Measurements from ENCODE around the gene NCOR2.

The NCOR2 gene

DNA sequence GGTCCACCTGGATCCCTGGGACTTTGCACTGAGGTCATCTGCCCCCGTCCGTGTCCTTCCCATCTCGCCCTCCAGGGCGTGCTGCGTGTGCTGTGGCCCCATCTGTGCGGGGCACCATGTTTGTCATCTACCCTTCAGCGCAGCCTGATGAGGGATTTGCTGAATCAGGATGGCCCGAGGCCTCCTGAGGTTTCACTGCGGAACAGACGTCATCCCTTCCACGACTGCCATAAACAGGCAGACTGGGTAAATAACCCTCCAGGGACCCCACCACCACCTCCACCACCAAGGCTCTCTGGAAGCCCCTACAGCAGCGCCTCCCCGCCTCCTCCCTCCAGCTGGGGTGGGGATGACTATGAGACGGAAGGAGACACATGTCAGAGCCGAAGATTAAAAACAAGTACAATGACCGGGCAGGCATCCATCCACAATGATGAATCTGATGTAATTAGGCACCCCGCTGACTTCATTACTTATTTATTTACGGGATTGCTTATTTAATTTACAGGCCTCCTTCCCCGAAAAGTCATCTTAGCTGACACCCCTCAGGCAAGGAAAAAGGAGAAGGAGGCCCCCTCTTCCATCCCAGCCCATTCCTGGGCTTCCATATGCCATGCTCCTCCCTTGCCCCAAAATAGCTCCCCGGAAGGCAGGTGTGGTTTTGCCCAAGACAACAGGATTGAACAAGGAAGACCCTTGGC is 39.4 kb downstream of the NCOR2 start:
- Mint-ChIP-seq H3K36me3 (ENCODE audit: low read depth) (peaks cover 34% of the 10 kb centered on the region), H3K27me3 (no peaks in the 10 kb centered on the region), H3K27ac (no peak overlapping the region), H3K4me1 (ENCODE audit: low read depth) (peaks cover 25% of the 10 kb centered on the region), H3K9me3 (no peaks in the 10 kb centered on the region), H3K4me3 (no peak overlapping the region)
- no peak for DNase-seq

DNA sequence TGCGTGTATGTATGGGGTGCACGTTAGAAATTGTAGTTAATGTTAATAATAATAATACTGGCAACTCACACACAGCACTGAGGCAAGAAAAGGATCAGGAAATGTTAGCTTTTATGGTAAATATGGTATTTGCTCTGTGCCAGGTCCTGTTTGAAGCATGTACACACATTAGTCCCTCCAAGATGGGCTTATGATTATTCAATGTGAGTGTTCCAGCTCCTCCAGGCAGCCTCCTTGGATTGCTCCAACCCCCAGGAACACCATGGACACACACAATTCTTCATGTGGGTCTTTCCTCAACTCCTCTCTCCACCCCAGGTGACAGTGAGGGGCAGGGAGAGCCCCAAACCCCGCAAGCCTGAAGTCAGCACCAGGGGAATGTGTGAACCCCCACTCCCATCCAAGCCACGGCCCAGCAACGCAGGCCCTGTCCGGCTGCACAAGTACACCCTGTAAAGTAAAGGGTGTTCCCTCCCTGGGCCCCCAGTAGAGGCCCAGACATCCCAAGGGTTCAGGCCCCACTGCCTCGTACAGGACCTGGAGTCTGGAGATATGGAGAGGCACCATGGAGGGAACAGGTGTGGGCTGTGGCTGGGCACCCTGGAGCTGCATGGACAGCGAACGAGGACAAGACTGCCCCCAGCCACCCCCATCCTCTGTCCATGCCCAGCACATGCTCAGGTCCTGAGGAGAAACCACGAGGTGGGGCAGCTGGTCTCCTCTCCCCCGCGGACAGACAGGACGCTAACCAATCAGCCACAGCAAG is 41.3 kb downstream of the NCOR2 start:
- no peaks in the 10 kb centered on the region for H3K9me3 Mint-ChIP-seq
- H3K27ac Mint-ChIP-seq = no peak overlapping the region
- peaks cover 41% of the 10 kb centered on the region for H3K36me3 Mint-ChIP-seq (ENCODE audit: low read depth)
- DNase-seq = no peak
- no peaks in the 10 kb centered on the region for H3K27me3 Mint-ChIP-seq
- no peak overlapping the region for H3K4me3 Mint-ChIP-seq
- peaks cover 39% of the 10 kb centered on the region for H3K4me1 Mint-ChIP-seq (ENCODE audit: low read depth)

DNA sequence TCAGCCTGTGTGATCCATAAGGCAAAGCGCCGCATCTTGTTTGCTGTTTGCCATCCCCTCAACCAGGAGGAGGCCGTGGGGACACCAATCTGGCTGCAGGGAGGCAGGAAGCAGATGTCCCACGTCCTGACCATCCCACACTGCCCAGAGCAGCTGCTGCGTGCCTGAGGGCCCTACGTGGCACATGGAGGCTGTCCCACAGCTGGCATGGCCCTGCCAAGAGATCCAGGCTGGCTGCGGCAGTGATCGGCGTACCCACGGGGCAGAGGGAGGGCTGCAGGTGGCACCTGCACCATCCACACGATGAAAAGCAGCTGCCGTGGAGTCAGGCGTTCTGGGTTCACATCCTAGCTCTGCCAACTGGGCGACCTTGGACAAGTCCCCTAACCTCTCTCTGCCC is 42.0 kb downstream of the NCOR2 start:
- Mint-ChIP-seq H3K4me1 (ENCODE audit: low read depth) (peaks cover 43% of the 10 kb centered on the region), H3K9me3 (no peaks in the 10 kb centered on the region), H3K36me3 (ENCODE audit: low read depth) (peaks cover 38% of the 10 kb centered on the region), H3K4me3 (no peak overlapping the region), H3K27ac (no peak overlapping the region), H3K27me3 (no peaks in the 10 kb centered on the region)
- no peak for DNase-seq

DNA sequence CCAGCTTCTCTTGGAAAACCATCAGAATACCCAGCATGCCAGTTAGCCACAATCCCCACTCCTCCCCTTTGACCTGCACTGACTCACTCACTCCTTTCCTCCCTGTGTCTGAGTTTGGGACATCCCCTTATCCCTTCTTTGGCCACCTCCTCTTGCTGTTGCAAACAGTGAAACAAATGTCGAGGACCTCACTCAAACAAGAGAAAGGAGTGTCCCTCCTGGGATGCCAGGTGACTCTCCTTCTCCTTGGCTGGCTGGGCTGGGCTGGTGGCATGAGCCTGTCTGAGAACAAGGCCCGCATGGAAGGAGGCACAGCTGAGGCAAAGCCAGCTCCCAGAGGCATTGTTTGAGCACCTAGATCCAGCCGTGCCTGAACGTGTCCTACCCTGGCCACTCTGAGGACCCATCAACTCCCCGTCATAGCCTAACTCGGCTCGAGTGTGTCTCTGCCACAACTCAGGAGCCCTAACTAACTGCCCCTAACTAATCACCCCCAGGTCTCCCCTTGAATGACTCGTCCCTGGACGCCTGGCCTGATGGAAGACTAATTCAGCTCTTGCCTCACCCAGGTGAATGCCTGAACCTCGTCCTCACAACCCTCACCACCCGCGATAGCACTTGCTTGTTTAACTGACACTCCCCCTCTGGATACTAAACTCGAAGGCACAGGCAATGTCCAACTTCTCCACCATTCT is 43.0 kb downstream of the NCOR2 start:
- Mint-ChIP-seq H3K4me3 (no peak overlapping the region), H3K27ac (peak overlapping the region; percentile 56), H3K36me3 (ENCODE audit: low read depth) (peaks cover 36% of the 10 kb centered on the region), H3K4me1 (ENCODE audit: low read depth) (peaks cover 48% of the 10 kb centered on the region), H3K9me3 (no peaks in the 10 kb centered on the region), H3K27me3 (no peaks in the 10 kb centered on the region)
- DNase-seq = no peak

DNA sequence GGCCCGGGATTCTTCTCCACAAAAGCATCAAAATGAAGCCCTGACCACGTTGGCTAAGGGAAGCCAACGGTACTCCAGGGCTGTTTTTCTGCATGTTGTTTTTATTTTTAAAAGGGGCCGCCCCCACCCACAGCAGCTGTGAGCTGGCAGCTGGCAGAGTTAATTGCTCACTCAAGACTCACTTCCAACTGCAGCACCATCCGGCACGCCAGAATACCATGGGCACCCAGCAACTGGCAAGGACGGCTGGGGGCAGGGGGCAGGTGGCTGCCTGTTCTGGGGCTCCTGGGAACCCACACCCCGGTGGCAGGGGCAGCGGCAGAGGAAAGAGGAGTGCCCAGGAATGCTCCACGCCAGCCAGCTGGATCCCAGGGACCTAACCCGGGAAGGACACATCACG is 44.3 kb downstream of the NCOR2 start:
- peaks cover 30% of the 10 kb centered on the region for H3K36me3 Mint-ChIP-seq (ENCODE audit: low read depth)
- H3K9me3 Mint-ChIP-seq = no peaks in the 10 kb centered on the region
- H3K4me1 Mint-ChIP-seq (ENCODE audit: low read depth) = peaks cover 57% of the 10 kb centered on the region
- no peaks in the 10 kb centered on the region for H3K27me3 Mint-ChIP-seq
- H3K4me3 Mint-ChIP-seq = no peak overlapping the region
- peak overlapping the region; percentile 8 for H3K27ac Mint-ChIP-seq
- no peak for DNase-seq

DNA sequence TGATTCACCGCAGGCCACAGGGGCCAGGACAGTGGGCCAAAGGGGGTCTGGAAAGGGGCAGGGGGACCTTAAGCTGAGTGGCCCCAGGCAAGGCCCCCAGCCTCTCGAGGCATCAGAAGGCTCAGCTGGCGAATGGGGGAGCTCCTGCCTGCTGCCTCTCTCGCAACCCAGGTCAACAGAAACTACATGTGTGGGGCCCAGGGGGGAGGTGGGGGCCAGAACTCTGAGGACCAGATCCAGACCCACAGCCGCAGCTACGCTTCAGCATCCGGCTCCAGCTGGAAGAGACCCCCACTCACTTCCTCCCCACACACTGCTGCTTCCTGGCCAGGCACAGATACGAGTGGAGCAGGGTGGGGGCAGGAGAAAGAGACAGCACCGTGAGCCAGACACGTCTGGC is 46.5 kb downstream of the NCOR2 start:
- no peak overlapping the region for H3K27ac Mint-ChIP-seq
- peaks cover 19% of the 10 kb centered on the region for H3K36me3 Mint-ChIP-seq (ENCODE audit: low read depth)
- H3K4me3 Mint-ChIP-seq = no peak overlapping the region
- H3K27me3 Mint-ChIP-seq = no peaks in the 10 kb centered on the region
- H3K9me3 Mint-ChIP-seq = no peaks in the 10 kb centered on the region
- DNase-seq = no peak
- H3K4me1 Mint-ChIP-seq (ENCODE audit: low read depth) = peaks cover 57% of the 10 kb centered on the region

DNA sequence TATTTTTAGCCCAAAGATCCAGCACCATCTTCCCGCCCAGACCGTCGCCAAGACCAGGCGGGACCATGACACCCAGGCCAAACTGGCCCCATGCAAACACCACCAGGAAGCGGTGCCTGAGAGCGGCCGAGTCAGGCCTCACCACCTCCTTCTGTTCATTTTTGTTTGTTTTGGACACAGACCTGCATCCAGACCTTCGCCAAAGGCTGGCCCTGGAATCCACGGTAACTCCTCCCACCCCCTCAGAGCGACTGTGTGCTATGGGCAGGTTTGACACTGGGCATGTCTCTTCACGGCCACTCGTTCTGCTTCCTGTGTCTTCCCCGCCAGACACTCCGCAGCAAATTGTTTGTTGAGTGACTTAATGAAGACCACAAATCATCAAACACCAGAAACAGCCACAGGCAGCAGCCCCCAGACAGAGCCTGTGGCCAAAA is 47.1 kb downstream of the NCOR2 start:
- H3K27me3 Mint-ChIP-seq = no peaks in the 10 kb centered on the region
- H3K4me3 Mint-ChIP-seq = no peak overlapping the region
- H3K36me3 Mint-ChIP-seq (ENCODE audit: low read depth) = peaks cover 24% of the 10 kb centered on the region
- H3K27ac Mint-ChIP-seq = peak overlapping the region; percentile 1
- H3K4me1 Mint-ChIP-seq (ENCODE audit: low read depth) = peaks cover 58% of the 10 kb centered on the region
- no peak for DNase-seq
- H3K9me3 Mint-ChIP-seq = no peaks in the 10 kb centered on the region

DNA sequence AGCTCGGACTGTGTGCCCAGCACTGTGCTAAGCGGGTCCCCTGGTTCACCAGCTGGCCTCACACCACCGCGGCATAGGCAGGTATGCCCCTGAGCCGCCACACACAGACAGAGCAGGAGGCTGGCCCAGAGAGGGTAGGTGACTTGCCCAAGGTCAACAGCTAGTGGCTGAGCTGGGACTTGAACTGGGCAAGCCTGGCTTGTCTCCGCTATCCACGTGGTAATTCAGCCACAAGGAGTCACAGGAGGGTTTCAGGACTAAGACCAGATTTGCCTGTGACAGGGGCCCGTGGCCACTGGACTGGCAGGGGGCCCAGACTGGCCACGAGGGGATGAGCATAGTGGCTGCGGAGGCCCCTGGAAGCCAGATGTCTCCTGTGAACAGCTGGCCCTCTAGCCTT is 47.7 kb downstream of the NCOR2 start:
- peaks cover 55% of the 10 kb centered on the region for H3K4me1 Mint-ChIP-seq (ENCODE audit: low read depth)
- H3K36me3 Mint-ChIP-seq (ENCODE audit: low read depth) = peaks cover 29% of the 10 kb centered on the region
- DNase-seq = no peak
- H3K27me3 Mint-ChIP-seq = no peaks in the 10 kb centered on the region
- H3K4me3 Mint-ChIP-seq = no peak overlapping the region
- no peaks in the 10 kb centered on the region for H3K9me3 Mint-ChIP-seq
- no peak overlapping the region for H3K27ac Mint-ChIP-seq

DNA sequence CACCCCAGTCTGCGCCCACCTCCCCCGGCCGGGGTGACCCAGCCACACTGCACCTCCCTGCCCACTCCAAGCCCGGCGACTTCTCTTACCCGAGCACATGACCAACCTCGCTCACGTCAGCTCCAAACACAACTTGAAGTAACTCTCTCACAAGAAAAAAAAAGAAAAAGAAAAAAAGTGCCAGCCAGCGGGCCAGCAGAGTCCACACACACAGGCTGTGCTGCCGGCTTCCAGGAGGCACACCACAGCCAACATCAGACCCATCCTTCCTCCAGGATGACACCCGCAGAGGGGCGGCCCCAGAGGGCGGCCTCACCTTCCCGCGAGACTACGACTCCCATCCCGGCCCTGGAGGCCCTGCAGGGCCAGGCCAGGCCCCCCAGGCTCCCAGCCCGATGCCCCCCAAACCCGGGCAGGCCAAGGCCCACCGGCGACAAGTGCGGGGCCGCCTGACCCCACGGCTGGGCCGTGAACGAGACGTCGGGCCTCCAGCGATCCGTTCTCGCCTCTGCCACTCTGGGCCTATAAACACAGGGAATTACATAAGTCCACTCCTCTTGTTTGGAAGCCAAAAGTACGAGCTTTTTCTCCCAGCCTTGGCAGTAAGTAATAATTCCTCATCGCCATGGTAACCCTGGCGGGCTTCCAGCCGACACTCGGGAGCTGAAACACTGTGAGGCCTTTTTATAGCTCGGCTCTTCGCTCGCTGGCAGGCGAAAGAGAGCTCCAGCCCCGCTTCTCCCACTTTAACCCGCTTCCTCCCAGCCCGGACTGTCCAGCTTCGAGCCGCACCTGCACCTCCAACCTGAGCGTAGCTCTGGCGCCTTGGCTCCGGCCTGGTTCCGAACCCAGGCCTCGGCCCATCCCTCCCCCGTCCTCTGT is 49.1 kb downstream of the NCOR2 start:
- Mint-ChIP-seq H3K4me3 (no peak overlapping the region), H3K27me3 (no peaks in the 10 kb centered on the region), H3K9me3 (no peaks in the 10 kb centered on the region), H3K4me1 (ENCODE audit: low read depth) (peaks cover 42% of the 10 kb centered on the region), H3K36me3 (ENCODE audit: low read depth) (peaks cover 30% of the 10 kb centered on the region), H3K27ac (no peak overlapping the region)
- no peak for DNase-seq

All from activated T-cell treated with anti-CD3 and anti-CD28 coated beads, Interleukin-2, amount 50 U/mL, for 24 hours (primary cell).